CD4-positive, alpha-beta T cell treated with Interleukin-15 for 4 hours (primary cell): ENCODE measurements around the gene PIAS1.
"Not testable (repeated sequence)": the region's sequence is repeated elsewhere in the genome, so short reads cannot be mapped to it uniquely, and the experiment has no call there.

Experiments
- DNase-seq: peaks from one replicate; pipeline ENCODE4 v3.0.0-alpha.2; 2020; ENCODE audit warnings: low spot score

The PIAS1 gene

GRCh38 chr15:68234520-68234919, 180.4 kb downstream of the PIAS1 start:
- DNase-seq = not testable (repeated sequence)

- DNase-seq = no peak
Measured at GRCh38 chr15:68235022-68235421, 180.9 kb downstream of the PIAS1 start.

GRCh38 chr15:68239025-68239424, 184.9 kb downstream of the PIAS1 start:
- DNase-seq = no peak

- no peak for DNase-seq
Measured at GRCh38 chr15:68241088-68241935, 187.2 kb downstream of the PIAS1 start.
